HL-60 (cell line): Measurements from ENCODE around the gene FRMPD4.

Source experiments
- CTCF ChIP-seq: IDR thresholded peaks from one replicate; pipeline ENCODE4 v1.5.1; 2011; ENCODE audit warnings: low read length, control low read depth, inconsistent platforms; ENCODE audit not compliant: insufficient read depth
- GABPA ChIP-seq: IDR thresholded peaks from 2 replicates; pipeline ENCODE4 v1.6.1; 2012; ENCODE audit warnings: low read depth
- POLR2AphosphoS5 ChIP-seq: IDR thresholded peaks from 2 replicates; pipeline ENCODE4 v1.6.1; 2012; ENCODE audit warnings: low read depth
- REST ChIP-seq: IDR thresholded peaks from 2 replicates; pipeline ENCODE4 v1.6.1; 2012; ENCODE audit warnings: low read depth; ENCODE audit not compliant: insufficient replicate concordance
- SPI1 ChIP-seq: IDR thresholded peaks from 2 replicates; pipeline ENCODE4 v1.6.1; 2012; ENCODE audit warnings: low read depth, mild to moderate bottlenecking, borderline replicate concordance

DNA sequence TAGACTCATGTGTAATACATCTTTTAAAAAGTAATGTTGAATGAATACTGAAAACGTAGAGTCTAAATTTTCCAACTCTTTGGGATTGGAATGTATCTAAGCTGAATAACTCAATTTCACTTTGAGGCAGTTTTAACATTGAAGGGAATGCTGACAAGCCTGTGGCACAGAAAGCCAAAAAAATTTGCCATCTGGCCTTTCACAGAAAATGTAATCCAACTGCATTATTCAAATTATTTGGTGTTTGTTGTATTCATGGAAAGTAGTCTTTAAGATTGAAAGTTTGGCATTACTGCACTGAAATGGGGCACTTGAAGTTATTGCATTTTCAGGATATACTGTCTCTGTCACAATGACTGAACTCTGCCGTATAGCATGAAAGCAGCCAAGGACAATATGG lies 186.9 kb downstream of the FRMPD4 start:
- TF ChIP-seq CTCF (no peak), REST (no peak), GABPA (no peak), SPI1 (no peak), POLR2AphosphoS5 (no peak)
